SU-DHL-6 (cell line): Measurements from ENCODE around the gene TEDC2.

ENCODE experiments used
- EZH2phosphoT487 ChIP-seq: fragments of 200-600 bp; sonication (generic), shearing (Covaris generic); conservative IDR thresholded peaks from 2 replicates; pipeline ENCODE4 v1.6.1; 2018; ENCODE audit warnings: mild to moderate bottlenecking, antibody characterized with exemption, low read length, moderate library complexity, mixed read lengths
- TF ChIP-seq, protein P1 (sequence below): fragments of 200-600 bp; sonication (generic); IDR thresholded peaks from one replicate; pipeline ENCODE4 v1.5.1; 2017; ENCODE audit warnings: antibody characterized with exemption, mild to moderate bottlenecking, low read length, moderate library complexity; ENCODE audit not compliant: insufficient read depth, poor library complexity, severe bottlenecking

DNA sequence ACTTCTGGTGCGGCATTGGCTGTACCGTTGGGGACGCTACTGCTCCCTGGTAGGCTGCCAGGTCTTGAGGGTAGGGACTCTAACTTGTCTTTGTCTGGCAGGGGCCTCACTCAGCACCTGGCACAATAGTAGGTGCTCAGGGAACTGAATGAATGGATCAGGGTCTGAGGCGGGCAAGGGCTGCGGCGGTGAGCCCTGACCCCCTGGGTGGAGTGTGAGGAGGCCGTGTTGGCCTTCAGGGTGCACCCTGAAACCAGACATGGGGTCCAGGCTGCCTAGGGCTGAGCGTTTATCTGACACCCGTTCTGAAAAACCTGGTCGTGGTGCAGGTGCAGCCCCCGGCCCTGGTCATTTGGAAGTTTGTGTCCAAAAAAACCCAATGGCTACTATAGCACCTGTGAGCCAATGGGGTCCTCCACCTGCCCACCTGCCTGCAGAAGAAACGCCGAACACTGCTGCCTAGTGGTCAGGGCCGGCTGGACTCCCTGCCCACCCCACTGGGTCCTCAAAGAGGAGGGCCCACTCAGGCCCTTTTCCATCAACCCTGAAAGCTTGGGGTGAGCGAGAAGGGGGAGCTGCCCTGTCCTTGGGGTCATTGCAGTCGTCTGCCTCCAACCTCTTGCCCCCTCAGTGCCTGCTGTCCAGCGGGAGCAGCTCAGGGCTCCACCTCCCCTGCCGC, 49.0 kb downstream of the TEDC2 start:
- TF ChIP-seq, protein P1, sequence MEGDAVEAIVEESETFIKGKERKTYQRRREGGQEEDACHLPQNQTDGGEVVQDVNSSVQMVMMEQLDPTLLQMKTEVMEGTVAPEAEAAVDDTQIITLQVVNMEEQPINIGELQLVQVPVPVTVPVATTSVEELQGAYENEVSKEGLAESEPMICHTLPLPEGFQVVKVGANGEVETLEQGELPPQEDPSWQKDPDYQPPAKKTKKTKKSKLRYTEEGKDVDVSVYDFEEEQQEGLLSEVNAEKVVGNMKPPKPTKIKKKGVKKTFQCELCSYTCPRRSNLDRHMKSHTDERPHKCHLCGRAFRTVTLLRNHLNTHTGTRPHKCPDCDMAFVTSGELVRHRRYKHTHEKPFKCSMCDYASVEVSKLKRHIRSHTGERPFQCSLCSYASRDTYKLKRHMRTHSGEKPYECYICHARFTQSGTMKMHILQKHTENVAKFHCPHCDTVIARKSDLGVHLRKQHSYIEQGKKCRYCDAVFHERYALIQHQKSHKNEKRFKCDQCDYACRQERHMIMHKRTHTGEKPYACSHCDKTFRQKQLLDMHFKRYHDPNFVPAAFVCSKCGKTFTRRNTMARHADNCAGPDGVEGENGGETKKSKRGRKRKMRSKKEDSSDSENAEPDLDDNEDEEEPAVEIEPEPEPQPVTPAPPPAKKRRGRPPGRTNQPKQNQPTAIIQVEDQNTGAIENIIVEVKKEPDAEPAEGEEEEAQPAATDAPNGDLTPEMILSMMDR = no peak
- TF ChIP-seq EZH2phosphoT487 = no peak
